Activated CD4-positive, alpha-beta T cell treated with anti-CD3 and anti-CD28 coated beads, Interleukin-2, amount 50 U/mL, for 16 hours (primary cell): Measurements from ENCODE around the gene ZFP36L1.

Experiments used
- DNase-seq: peaks from one replicate; pipeline ENCODE4 v3.0.0-alpha.2; 2020

The ZFP36L1 gene

DNA sequence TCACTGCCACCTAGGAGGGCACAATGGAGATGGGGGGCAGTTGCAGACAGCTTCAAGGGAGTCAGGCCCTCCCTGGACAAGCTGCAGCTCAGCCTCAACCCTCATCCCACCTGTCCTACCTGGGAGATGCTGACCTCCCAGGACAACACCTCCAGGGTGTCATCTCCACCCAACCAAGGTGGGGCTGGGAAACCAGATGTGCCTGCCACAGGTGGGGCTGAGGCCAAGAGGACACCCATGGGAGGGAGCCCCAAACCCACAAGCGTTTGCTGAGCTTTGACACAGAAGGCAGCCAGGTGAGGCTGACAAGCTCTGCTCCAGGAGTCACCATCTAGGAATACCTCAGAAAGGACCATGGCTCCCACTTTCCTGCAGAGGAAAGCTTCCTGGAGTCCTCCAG lies 31.5 kb downstream of the ZFP36L1 start:
- no peak for DNase-seq

DNA sequence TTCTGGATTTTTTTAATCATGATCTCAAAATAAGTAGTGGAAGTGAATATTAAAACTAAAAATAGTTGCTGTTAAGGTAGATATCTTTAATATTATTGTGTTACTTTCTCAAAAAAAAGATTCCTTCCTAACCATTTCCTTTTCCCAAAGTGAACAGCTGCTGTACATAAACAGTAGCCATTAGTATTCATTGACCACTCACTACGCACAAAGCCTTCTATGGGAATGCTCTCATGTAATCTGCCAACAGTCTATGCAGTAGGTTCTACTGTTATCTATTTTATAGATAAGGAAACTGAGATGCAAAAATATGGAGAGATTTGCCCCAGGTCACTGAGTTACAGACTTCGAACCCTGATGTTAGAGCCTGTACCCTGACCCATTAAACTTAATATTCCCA lies 32.1 kb downstream of the ZFP36L1 start:
- DNase-seq: no peak

DNA sequence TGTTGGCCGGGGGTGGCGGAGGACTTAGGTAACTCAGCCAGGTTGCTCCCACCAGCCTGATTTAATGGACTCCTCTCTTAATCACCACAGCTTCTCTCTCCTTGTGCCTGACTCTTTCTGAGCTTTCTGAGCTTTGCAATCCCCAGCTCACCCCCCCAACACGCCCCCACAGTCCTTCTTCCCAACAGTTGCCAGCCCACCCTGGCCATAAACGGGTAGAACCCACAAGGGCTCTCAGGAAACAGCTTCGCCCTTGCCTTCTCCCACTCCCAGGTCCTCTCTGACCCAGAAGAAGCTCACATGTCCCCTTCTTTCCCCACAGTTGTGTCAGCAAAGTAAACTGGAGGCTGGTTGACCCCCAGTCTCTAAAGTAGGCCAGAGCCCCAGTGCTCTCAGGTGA lies 32.9 kb downstream of the ZFP36L1 start:
- no peak for DNase-seq

DNA sequence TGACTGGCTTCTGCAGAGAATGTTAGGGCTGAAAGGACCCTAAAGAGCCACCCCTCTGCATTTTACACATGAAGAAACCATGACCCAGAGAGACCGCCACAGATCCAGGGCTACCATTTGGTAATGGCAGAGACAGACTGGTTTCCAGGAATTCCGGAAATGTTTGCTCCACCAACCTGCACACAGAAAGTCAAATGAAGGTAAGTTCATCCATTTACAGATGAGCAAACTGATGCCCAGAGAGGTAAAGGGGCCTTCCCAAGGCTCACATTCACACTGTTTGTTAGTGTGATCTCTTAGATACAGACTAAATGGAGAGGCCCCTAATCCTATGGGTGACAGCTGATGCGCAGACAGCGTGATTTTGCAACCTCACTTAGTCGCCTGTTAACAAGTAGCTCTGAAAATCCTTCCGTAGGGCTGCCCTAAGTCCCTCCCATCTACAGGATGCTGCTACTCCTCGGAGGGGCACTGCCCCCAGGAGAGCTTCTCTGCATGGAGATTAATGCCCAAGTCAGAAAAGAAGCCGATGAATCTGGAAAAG lies 33.8 kb downstream of the ZFP36L1 start:
- no peak for DNase-seq

DNA sequence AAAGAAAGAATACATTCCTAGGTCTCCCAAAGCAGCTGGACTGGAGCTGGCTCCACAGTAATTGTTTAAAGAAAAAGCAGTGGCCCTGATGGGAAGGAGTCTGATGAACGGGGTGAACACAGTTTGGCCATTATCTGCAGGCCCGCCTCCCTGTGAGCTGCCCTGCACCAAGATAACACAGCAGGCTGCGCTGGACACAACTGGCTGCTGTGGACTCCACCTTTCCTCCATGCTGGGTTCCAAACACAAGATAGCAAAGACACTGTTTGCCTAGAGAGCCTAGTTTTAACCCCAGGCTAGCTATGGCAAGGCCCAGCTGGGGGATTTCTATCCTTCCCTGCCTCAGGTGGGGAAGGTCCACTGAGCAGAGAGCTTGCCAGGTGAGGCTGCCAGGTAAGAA lies 34.6 kb downstream of the ZFP36L1 start:
- DNase-seq: no peak

DNA sequence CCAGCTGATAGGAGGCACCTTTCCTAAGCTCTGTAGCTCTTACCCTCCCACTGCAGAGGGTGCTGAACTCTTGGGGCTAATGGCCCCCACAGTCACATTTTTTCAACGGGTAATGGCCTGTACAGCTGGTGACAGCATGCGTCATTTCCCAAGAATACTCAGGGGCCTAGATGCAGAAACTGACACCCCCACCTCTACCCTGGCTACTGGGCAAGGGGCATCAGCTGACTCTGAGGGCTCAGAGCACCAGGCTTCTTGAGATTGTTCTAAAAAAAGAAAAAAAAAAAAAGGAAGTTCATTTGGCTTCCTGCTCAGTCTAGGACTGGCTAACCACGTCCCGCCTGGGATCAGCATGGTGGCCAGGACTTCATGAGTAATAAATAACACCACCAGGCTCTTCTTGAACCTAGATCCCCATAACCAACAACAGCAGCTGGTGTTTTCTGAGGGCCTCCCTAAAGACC lies 35.2 kb downstream of the ZFP36L1 start:
- DNase-seq: no peak

DNA sequence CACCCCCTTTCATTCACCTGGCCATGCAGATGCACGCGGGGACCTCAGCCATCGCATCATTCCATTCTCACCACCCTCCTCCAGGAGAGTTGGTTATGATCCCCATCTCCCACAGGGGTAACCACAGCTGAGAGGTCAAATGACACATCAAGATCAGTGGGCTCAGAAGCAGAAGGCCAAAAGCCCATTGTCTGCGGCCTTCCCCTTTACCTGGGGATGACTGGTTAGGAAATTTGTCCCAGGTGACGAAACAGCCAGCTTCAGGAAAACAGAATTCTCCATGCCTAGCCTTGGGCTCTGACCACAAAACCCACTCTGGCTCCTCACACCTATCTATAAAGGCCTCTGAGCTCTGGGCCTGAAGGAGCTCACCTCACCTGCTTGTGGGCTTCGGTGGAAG lies 36.1 kb downstream of the ZFP36L1 start:
- no peak for DNase-seq

DNA sequence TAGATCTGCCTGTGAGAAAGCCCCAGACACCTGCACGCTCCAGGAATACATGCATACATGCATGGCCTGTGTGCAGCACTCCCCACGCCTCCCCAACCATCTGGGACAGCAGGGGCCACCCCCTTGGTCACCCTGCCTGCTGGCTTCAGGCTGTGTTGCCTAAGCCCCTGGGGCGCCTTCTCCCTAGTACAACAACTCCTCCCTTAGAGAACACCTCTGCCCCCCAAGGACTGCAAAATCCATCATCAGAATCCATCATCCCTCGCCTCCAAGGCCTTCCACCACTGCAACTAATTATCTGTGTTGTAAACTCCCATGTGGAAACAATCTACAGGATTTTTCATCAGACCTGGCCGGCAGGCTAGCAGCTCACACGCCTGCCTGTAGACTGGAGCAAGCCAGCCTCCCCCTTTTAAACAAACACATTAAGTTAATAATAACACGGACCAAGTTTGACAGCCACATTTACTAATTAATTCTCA lies 36.8 kb downstream of the ZFP36L1 start:
- DNase-seq: no peak

DNA sequence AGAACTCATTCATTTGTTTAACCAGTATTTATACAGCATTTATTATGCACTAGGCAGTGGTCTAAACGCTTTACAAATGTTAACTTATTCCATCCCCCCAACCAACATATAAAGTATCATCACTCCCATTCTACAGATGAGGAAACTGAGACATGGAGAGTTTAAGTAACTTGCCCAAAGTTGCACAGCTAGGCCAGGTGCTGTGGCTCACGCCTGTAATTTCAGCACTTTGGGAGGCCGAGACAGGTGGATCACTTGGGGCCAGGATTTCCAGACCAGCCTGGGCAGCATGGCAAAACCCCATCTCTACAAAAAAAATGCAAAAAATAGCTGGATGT lies 37.9 kb downstream of the ZFP36L1 start:
- DNase-seq: no peak

DNA sequence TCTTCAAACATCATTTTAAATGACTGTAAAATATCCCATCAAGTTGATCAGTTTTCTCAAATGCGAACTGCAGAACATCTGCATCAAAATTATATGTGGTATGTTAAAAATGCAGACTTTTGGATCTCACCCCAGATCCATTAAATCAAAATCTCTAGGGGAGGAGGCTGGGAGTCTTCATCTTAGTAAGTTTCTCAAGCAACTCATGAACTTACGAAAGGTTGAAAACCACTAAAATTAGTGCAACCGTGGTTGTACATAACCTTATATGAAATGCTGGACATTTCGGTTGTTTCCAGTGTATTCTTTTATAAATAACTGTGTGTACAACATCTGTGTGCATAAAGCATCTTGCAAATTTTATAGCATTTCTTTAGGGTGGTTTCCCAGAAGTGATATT lies 39.2 kb downstream of the ZFP36L1 start:
- no peak for DNase-seq

DNA sequence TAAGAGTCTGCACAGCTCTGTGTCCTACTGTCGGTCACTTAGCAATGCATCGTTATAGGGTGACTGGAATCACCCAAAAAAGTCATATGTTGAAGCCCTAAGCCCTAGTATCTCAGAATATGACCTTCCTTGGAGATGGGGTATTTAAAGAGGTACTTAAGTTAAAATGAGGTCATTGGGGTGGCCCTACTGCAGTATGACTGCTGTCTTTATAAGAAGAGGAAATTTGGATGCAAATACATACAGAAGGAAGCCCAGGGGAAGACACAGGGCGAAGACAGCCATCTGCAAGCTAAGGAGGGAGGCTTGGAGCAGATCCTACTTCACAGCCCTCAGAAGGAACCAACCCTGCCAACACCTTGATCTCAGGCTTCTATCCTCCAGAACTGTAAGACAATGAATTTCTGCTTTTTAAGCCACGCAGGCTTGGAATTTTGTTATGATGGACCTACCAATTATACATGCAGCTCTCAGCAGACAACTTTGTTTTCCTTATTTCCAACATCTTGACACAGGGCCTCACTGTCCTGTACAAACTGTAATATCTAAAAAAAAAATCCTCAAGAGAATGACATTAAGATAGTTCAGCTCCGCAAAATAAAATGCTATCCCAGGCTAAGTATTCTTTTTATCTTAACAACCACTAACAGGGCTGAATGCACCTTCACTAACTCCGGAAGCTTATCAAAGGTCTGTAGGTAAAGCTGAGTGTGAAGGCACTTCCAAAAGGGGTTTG lies 40.4 kb downstream of the ZFP36L1 start:
- no peak for DNase-seq

DNA sequence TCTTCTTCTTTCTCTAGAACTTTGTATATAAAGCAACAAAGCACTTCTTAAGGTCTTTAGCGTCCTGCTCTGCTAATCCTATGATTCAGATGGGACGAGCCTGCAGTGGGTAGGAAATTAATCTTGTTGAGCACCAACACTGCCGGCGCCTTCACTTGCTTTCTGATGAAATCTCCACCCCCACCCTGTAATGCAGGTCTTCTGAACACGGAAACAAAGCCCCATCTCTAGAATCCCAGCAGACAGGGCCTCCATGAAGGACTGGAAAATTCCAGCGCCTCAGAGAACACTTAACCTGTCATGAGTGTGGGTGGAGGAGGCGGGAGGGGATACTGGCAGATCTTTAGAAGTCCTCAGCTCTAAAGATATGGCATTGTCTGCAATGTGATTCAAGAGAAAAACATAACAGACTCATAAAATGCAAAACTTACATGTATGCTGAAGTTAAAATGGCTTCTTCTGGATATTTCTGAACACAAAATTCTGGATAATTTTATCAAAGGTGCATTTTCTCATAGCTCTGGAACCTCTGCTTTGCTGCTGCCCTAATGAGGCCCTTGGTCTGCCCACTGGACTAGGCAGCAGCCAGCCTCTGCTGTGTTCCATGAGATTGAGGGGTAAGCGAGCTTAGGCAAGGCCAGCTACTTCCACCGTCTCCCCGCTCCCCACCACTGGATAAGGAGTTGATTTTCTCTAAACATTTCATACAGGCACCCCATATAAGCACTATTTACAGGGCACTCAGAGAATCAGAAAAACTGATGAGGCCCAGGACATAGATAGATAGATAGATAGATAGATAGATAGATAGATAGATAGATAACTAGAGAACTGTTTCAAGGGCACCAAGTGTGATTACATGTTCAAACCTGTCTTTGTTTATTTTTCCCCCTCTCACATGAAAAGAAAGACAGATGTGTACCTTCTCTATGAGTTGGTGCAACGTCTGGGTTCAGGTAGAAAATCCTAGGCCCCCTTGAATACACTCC lies 43.1 kb downstream of the ZFP36L1 start:
- no peak for DNase-seq

DNA sequence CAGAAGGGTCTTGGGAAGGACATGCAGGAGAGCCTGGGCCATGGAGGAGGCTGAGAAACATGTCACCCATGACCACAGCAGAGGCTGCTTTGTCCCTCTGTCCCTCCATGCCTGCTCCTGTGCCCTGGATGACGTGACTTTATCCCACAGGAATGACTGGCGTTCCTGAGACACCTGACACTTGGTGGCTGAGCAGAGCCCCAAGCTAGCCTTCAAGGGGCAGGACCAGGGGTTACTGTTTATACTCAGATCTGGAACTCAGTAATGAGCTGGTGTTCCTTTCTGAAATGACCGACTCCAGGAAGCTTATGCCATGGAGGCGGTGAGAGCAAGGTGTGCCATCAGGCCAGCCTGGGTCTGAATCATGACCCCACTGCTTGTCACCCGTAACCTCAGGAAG lies 44.2 kb downstream of the ZFP36L1 start:
- DNase-seq: no peak

DNA sequence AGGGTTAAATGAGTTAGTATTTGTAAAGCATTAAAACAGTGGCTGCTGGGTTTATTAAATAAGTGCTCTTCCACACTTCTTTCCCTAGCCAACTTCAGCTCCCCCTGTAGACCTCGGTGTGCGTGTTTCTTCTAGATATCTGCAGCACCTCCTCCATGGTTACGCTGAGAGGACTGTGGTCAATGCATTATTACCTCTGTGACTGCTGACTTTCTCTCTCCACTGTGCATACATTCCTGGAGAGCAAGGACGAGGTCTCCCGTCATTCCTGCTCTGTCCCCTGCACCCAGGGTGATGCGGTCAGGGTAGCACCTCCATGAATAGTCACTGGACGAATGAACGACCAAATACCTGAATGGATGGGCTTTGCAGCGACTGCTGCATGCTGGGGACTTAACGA lies 44.6 kb downstream of the ZFP36L1 start:
- no peak for DNase-seq

DNA sequence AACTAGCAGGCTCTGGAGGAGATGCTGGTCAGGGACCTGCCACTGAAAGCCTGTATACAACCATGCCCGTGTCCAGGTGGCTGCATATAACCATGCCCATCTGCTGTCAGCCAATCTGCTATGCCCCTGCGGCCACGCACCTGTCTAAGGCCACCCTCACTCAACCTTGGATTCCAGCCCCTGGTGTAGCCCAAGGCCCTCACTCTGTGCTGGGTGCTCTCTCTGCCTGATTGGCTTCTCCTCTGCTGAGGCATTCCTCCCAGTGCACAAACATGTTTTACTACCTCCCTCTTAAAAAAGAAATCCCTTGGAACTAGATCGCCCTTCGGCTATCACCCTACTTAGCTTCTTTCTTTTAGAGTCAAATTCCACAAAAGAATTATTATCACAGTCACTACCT lies 45.5 kb downstream of the ZFP36L1 start:
- DNase-seq: no peak

DNA sequence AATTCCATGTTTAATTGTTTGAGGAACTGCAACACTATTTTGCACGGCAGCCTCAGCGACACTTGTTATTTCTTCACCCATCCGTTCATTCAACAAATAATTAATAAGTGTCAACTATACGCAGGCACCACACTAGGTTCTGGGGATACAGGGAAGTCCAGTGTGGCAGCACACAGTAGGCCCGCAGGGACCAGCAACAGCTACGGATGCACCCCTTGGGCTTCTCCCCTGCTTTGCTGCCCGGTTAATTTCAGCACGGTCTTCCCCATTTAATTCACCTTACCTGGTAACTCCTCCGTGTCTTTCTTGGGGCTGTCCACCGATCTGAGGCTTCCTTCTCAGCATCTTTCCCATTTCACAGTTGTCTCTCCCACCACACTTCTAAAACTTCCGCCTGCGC lies 48.3 kb downstream of the ZFP36L1 start:
- DNase-seq: no peak

DNA sequence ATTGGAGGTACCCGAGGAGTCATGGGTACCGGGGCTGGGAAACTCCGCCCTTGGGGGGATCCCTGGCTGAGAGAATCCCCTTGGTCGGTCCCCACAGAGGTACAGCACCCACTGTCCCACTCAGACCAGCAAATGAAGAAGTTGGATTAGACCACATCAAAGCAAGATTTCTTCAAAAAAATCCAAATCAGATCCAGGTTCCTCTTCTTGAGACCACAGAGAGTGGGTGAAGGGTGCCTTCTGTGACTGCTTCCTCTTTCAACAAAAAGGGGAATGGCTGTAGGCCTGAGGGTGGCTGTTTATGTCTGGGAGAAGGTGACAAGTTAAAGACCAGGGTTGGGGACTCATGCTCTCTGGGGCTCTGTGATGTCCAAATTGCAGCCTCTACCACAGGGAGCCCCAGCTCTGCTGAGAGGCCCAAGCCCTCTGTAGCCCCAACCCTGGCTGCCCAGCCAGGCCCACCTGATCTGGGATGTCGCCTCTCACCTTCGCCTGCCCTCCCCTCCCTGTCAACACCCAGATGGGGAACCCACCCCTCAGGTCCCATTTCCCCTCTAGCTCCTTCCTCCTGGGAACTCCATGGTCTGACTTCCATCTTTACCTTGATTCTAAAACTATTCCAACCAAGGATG lies 50.9 kb downstream of the ZFP36L1 start:
- DNase-seq: no peak

DNA sequence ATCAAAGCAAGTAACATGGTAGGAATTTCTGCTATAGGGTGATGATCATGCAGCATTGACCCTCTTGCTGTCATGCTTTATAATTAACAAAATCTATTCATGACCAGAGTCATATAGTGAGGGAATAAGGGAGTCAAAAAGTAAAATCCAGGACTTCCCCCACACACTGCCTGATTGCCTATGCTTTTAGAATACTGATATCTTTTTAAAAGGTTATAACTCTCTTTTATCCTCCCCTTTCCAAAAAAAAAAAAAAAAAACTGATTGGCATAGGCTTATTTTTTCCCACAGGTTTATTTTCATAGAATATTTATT lies 51.4 kb downstream of the ZFP36L1 start:
- DNase-seq: no peak

DNA sequence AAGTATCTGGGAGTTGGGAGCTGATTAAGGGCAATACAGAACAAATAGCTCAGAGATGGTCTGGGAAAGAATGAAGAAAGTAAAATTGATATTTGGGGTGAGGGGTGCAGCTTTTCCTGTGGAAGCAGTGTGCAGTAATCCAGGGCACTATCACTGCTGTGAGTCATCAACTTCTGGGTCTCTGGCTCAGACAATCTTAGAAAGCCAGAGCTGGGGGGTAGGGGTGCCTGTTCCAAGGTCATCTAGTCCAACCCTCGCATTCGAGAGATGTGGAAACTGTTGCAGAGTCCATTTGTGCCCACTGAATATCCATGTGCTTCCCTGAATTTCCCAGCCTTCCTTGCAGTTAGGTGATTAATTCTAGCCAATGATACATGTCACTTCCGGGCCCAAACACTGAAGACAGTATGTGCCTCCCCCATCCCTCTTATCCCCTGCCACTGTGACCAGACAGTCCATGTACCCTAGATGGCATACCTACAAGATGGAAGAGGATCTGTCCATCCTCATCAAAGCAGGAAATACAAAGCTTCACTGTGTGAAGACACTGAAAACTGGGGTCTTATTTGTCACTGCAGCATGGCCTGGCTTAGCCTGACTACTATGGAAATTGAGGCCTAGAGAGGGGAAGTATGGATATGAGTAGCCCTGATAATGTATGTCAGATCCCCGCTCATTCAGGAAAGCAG lies 51.9 kb downstream of the ZFP36L1 start:
- DNase-seq: no peak

DNA sequence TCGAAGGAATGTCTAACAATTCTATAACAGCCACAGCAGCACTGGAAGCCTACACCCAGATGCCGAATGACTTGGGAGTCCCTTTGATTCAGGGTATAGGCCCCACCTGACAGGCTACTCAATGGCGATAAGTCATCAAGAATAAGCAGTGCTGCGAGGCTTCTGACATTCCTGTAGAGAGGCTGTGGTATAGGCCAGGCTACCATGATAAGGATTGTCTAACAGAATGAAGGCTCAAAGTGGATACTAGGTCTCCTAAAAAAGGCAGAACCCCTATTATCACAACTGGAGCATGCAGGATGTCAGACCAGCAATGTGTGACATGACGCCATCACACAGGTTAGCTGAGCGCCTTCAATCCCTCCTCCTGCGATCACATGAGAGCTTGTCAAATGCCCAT lies 53.2 kb downstream of the ZFP36L1 start:
- no peak for DNase-seq

DNA sequence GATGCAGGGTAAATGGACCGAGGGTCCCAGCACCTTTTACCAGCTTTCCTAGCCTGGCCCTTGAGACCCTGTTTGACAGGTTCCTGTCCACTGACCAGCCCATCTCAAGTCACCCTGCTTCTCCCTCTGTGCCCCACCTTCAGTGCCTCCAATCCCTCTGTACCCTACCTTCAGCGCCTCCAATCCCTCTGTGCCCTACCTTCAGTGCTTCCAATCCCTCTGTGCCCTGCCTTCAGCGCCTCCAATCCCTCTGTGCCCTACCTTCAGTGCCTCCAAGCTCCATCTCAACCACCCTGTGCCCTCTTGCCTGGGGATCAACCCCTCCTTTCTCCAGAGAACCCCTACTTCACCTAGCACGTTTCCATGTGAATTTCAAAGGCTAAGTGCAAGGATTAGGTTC lies 54.3 kb downstream of the ZFP36L1 start:
- DNase-seq: no peak
